GM21737 (cell line): Measurements from ENCODE around the gene HNRNPM.

Experiments
- ATAC-seq: cut with Tn5 transposase; IDR thresholded peaks from one replicate; pipeline ENCODE4 v1.9.1; 2021; ENCODE audit warnings: mild to moderate bottlenecking, moderate library complexity; ENCODE audit not compliant: unreplicated experiment

Gene HNRNPM

GRCh38 chr19:8536282-8536681, 91.5 kb downstream of the HNRNPM start:
- no peak for ATAC-seq

GRCh38 chr19:8537099-8537498, 92.3 kb downstream of the HNRNPM start:
- no peak for ATAC-seq
